A549 (cell line): ENCODE data around the gene CLASP1.

Experiments used
- CEBPB ChIP-seq, 2 experiments: fragments of >200 bp in 1 of 2; sonication (Bioruptor Twin) in 1 of 2; formaldehyde crosslinking in 1 of 2; IDR thresholded peaks; 2 replicates each; pipeline ENCODE4 v1.6.1; 2012 to 2016
- CHD2 ChIP-seq: fragments of 150-350 bp; IDR thresholded peaks from 2 replicates; pipeline ENCODE4 v1.6.1; 2014; ENCODE audit warnings: low read length; ENCODE audit not compliant: partially characterized antibody
- CHD4 ChIP-seq: fragments of 200-600 bp; sonication (generic); IDR thresholded peaks from 2 replicates; pipeline ENCODE4 v1.6.1; 2016; ENCODE audit warnings: antibody characterized with exemption, mild to moderate bottlenecking, borderline replicate concordance
- CTCF ChIP-seq: fragments of >200 bp; sonication (Bioruptor Twin); formaldehyde crosslinking; IDR thresholded peaks from 3 replicates; pipeline ENCODE4 v1.5.1; 2016
- ELK1 ChIP-seq: fragments of 150-350 bp; IDR thresholded peaks from 2 replicates; pipeline ENCODE4 v1.6.1; 2014; ENCODE audit warnings: low read depth, mild to moderate bottlenecking, low read length
- EP300 ChIP-seq, 2 experiments: fragments of >200 bp; sonication (Bioruptor Twin); formaldehyde crosslinking; IDR thresholded peaks; 2 replicates in 1 of 2; 3 replicates in 1 of 2; pipeline ENCODE4 v1.6.1; 2016 to 2017
- FOSL2 ChIP-seq, 2 experiments: fragments of 450-650 bp in 1 of 2; fragments of >200 bp in 1 of 2; sonication (Bioruptor Twin) in 1 of 2; formaldehyde crosslinking; IDR thresholded peaks; 2 replicates each; pipeline versions ENCODE4 v1.5.0 to v1.6.1; 2016 to 2020; ENCODE audit warnings: mild to moderate bottlenecking in 1 of 2, moderate library complexity in 1 of 2
- MAZ ChIP-seq: fragments of 150-350 bp; IDR thresholded peaks from 2 replicates; pipeline ENCODE4 v1.6.1; 2014; ENCODE audit warnings: antibody characterized with exemption, low read depth, low read length, borderline replicate concordance
- MYC ChIP-seq: IDR thresholded peaks from 2 replicates; pipeline ENCODE4 v1.6.1; 2012; ENCODE audit warnings: mild to moderate bottlenecking, inconsistent platforms, low read length, improper control_type of control experiment, borderline replicate concordance
- NR3C1 ChIP-seq: fragments of >200 bp; sonication (Bioruptor Twin); formaldehyde crosslinking; IDR thresholded peaks from 3 replicates; pipeline ENCODE4 v1.6.1; 2017
- PBX3 ChIP-seq: IDR thresholded peaks from 2 replicates; pipeline ENCODE4 v1.6.1; 2012
- PHF8 ChIP-seq: fragments of 200-600 bp; sonication (generic); IDR thresholded peaks from 2 replicates; pipeline ENCODE4 v1.6.1; 2016; ENCODE audit warnings: low read depth, mild to moderate bottlenecking, antibody characterized with exemption, moderate library complexity, borderline replicate concordance
- POLR2A ChIP-seq: IDR thresholded peaks from 2 replicates; pipeline ENCODE4 v1.6.1; 2012; ENCODE audit warnings: mild to moderate bottlenecking, low read length
- RNF2 ChIP-seq: fragments of 200-600 bp; sonication (generic); IDR thresholded peaks from 2 replicates; pipeline ENCODE4 v1.6.1; 2016; ENCODE audit warnings: low read depth, mild to moderate bottlenecking, antibody characterized with exemption, moderate library complexity, borderline replicate concordance

GRCh38 chr2:121345887-121346286 is 303.4 kb downstream of the CLASP1 start:
- TF ChIP-seq CTCF (no peak), PHF8 (no peak), CHD2 (no peak), MAZ (no peak), EP300 (IDR thresholded peaks at IDR 0.05) (no peak), RNF2 (no peak), FOSL2 (IDR thresholded peaks at IDR 0.05) (no peak), FOSL2 (CRISPR knock-in tag; IDR thresholded peaks at IDR 0.05) (no peak), MYC (no peak), PBX3 (no peak), ELK1 (no peak), CHD4 (no peak), POLR2A (no peak), NR3C1 (no peak), CEBPB (IDR thresholded peaks at IDR 0.05) (no peak)
